Panc1 (cell line): Measurements from ENCODE around the gene LRBA. TPM values are rescaled to one million over a fixed set of nuclear protein-coding genes. Genes with fewer than 3 reads are reported as not detected.

Experiments
- ATAC-seq: fragments of 200-7000 bp; cut with Tn5 transposase; 2 replicates; pipeline ENCODE4 v1.9.1; 2020; ENCODE audit warnings: mild to moderate bottlenecking, moderate library complexity
- BruUV-seq: library from RNA; stranded (reverse); fragments of 400-500 nt; replicated peaks from 2 replicates; lab custom pipeline; 2021; lab: Mats Ljungman, UMichigan
- CTCF ChIA-PET: fragments of 300-600 bp; sonication (Branson Sonifier 250); formaldehyde crosslinking; loops from one replicate; lab custom pipeline; 2022; ENCODE audit warnings: antibody characterized with exemption; lab: Charles Lee
- POLR2A ChIA-PET: fragments of 300-600 bp; sonication (Branson Sonifier 250); formaldehyde crosslinking; loops from one replicate; lab custom pipeline; 2022; ENCODE audit warnings: antibody characterized with exemption; lab: Charles Lee
- DNase-seq: peaks from one replicate; pipeline ENCODE4 v3.0.0-alpha.2; 2010; ENCODE audit warnings: low read depth, low spot score
- H3K27ac ChIP-seq: 2 replicates; pipeline ENCODE4 v1.5.1; 2011; ENCODE audit warnings: mild to moderate bottlenecking, low read length, inconsistent platforms
- H3K27me3 ChIP-seq: fragments of 200-500 bp; sonication (Bioruptor generic); 2 replicates; pipeline ENCODE4 v1.6.0; 2014; ENCODE audit warnings: low read length, inconsistent platforms; ENCODE audit not compliant: control insufficient read depth, insufficient read depth
- H3K36me3 ChIP-seq: fragments of 200-500 bp; sonication (Bioruptor generic); 2 replicates; pipeline ENCODE4 v1.5.1; 2014; ENCODE audit warnings: inconsistent platforms, mild to moderate bottlenecking, low read length, moderate library complexity; ENCODE audit not compliant: control insufficient read depth, insufficient read depth
- H3K4me1 ChIP-seq: 2 replicates; pipeline ENCODE4 v1.5.1; 2011; ENCODE audit warnings: inconsistent platforms, mild to moderate bottlenecking, low read length, moderate library complexity; ENCODE audit not compliant: control insufficient read depth, insufficient read depth
- H3K4me3 ChIP-seq, 2 experiments: 2 replicates each; pipeline ENCODE4 v1.5.1; 2011 to 2012; ENCODE audit warnings: low read depth in 2 of 2, low read length in 2 of 2, mild to moderate bottlenecking in 2 of 2, inconsistent platforms in 1 of 2, moderate library complexity in 1 of 2
- H3K9me3 ChIP-seq: fragments of 200-500 bp; sonication (Bioruptor generic); 2 replicates; pipeline ENCODE4 v1.5.1; 2014; ENCODE audit warnings: low read depth, mild to moderate bottlenecking, inconsistent platforms, low read length, moderate library complexity; ENCODE audit not compliant: control insufficient read depth, insufficient read depth
- CTCF ChIP-seq: fragments of 450-650 bp; IDR thresholded peaks from 2 replicates; pipeline ENCODE4 v1.5.1; 2017; ENCODE audit warnings: mild to moderate bottlenecking
- POLR2AphosphoS5 ChIP-seq: IDR thresholded peaks from 2 replicates; pipeline ENCODE4 v1.6.1; 2012; ENCODE audit warnings: mild to moderate bottlenecking, low read depth, low read length, moderate library complexity
- REST ChIP-seq, 2 experiments: IDR thresholded peaks; 2 replicates each; pipeline ENCODE4 v1.6.1; 2011 to 2012; ENCODE audit warnings: low read depth in 2 of 2, control low read depth in 1 of 2, low read length in 1 of 2, mild to moderate bottlenecking in 1 of 2, moderate library complexity in 1 of 2; ENCODE audit not compliant: insufficient read depth in 1 of 2
- SIN3A ChIP-seq: IDR thresholded peaks from 2 replicates; pipeline ENCODE4 v1.6.1; 2012; ENCODE audit warnings: low read depth, mild to moderate bottlenecking, low read length, moderate library complexity, borderline replicate concordance; ENCODE audit not compliant: insufficient read depth
- TCF7L2 ChIP-seq: IDR thresholded peaks from 2 replicates; pipeline ENCODE4 v1.6.1; 2011; ENCODE audit warnings: mild to moderate bottlenecking, low read depth, low read length, inconsistent platforms
- in situ Hi-C: cut with HindIII; loops from 2 replicates; pipeline ENCODE4 v1.10.0; 2016; ENCODE audit warnings: low sequenced_read_pairs, low pct_unique_long_range_greater_than_20kb
- intact Hi-C: fragments of 100-400 bp; cut with micrococcal nuclease; formaldehyde crosslinking; loops from one replicate; pipeline ENCODE4 v1.10.0; 2022; ENCODE audit not compliant: unreplicated experiment
- total RNA-seq: library from RNA; stranded (reverse); gene quantifications from one replicate; pipeline ENCODE4 v1.2.1, GENCODE V29; 2021; ENCODE audit not compliant: unreplicated experiment

LRBA gene
- total RNA-seq, 1 experiment from 2014 or later: 26.4 TPM

GRCh38 chr4:150375025-150375424, 640.1 kb downstream of the LRBA start:
- ChIA-PET CTCF (no interaction called here), POLR2A (no interaction called here)
- in situ Hi-C loops: no loop called here
- BruUV-seq: no TSS peak
- TF ChIP-seq REST (IDR thresholded peaks at IDR 0.05; ENCODE audit: insufficient read depth in 1 of 2, low read depth in 2 of 2, low read length in 1 of 2) (no peak), SIN3A (no peak), CTCF (no peak), POLR2AphosphoS5 (no peak), TCF7L2 (no peak)
- DNase-seq (no peak), ATAC-seq (no peak)
- no peak overlapping the region for H3K27ac ChIP-seq
- H3K4me3 ChIP-seq: no peak overlapping the region
- no peaks in the 10 kb centered on the region for H3K36me3 ChIP-seq
- no peaks in the 10 kb centered on the region for H3K4me1 ChIP-seq
- no peaks in the 10 kb centered on the region for H3K9me3 ChIP-seq
- intact Hi-C loops: no loop called here
- no peaks in the 10 kb centered on the region for H3K27me3 ChIP-seq

- H3K36me3 ChIP-seq: no peaks in the 10 kb centered on the region
- H3K9me3 ChIP-seq: no peaks in the 10 kb centered on the region
- ATAC-seq (no peak), DNase-seq (no peak)
- H3K27me3 ChIP-seq: no peaks in the 10 kb centered on the region
- H3K27ac ChIP-seq: no peak overlapping the region
- ChIA-PET POLR2A (no interaction called here), CTCF (interaction anchor here (0.7 kb wide), 1 partner anchor 562 kb away, joined by 5 read pairs; no protein-coding TSS in a partner anchor)
- no peak overlapping the region for H3K4me3 ChIP-seq
- no peaks in the 10 kb centered on the region for H3K4me1 ChIP-seq
- intact Hi-C loops (no loop called here), in situ Hi-C loops (no loop called here)
- TF ChIP-seq POLR2AphosphoS5 (no peak), CTCF (no peak), TCF7L2 (no peak), SIN3A (no peak), REST (IDR thresholded peaks at IDR 0.05; ENCODE audit: insufficient read depth in 1 of 2, low read depth in 2 of 2, low read length in 1 of 2) (no peak)
- no TSS peak for BruUV-seq
Observed at GRCh38 chr4:150371869-150372268, 643.2 kb downstream of the LRBA start.
